Neural progenitor cell (in vitro differentiated cells): ENCODE results near the gene GM2A.

Experiments used
- CTCF ChIP-seq: fragments of 200-600 bp; sonication (generic); IDR thresholded peaks from 2 replicates; pipeline ENCODE4 v1.5.1; 2017; ENCODE audit warnings: antibody characterized with exemption, mild to moderate bottlenecking
- EZH2 ChIP-seq: fragments of 200-600 bp; sonication (generic); IDR thresholded peaks from 2 replicates; pipeline ENCODE4 v1.6.1; 2017; ENCODE audit warnings: antibody characterized with exemption, mild to moderate bottlenecking, moderate library complexity
- EZH2phosphoT487 ChIP-seq: fragments of 200-600 bp; sonication (generic); IDR thresholded peaks from 2 replicates; pipeline ENCODE4 v1.6.1; 2017; ENCODE audit warnings: antibody characterized with exemption

- TF ChIP-seq CTCF (peak; percentile 31), EZH2phosphoT487 (no peak), EZH2 (no peak)
Measured at GRCh38 chr5:151219789-151220188, 33.2 kb upstream of the GM2A start.
